SH-SY5Y (cell line): ENCODE measurements around the gene HOXA10.

Source experiments
- GATA2 ChIP-seq: IDR thresholded peaks from 2 replicates; pipeline ENCODE4 v1.6.1; 2011; ENCODE audit warnings: mild to moderate bottlenecking, low read depth, low read length
- GATA3 ChIP-seq: IDR thresholded peaks from 2 replicates; pipeline ENCODE4 v1.6.1; 2011; ENCODE audit warnings: low read depth, mild to moderate bottlenecking, low read length, moderate library complexity

- TF ChIP-seq GATA2 (no peak), GATA3 (no peak)
These were observed 18.6 kb upstream of the HOXA10 start for GRCh38 chr7:27192546-27193334.
